Gastrocnemius medialis (tissue), 4 donors: ENCODE measurements around the gene UCK1. TPM values are rescaled to one million over a fixed set of nuclear protein-coding genes. Genes with fewer than 3 reads are reported as not detected.

Experiments used
- ATAC-seq, 2 donors: fragments of 150-250 bp; one replicate each; pipeline ENCODE4 v1.9.1; 2016
- DNase-seq, 2 donors: peaks; one replicate each; pipeline ENCODE4 v3.0.0-alpha.2; 2019
- H3K27ac ChIP-seq, 4 donors: fragments of 200-600 bp; sonication (generic); 1 replicate in 1 of 4; 2 replicates in 3 of 4; pipeline ENCODE4 v1.5.1; 2016 to 2018; ENCODE audit warnings: mild to moderate bottlenecking in 2 of 4, moderate library complexity in 1 of 4
- H3K27me3 ChIP-seq, 3 donors: fragments of 200-600 bp; sonication (generic) in 2 of 3; 1 replicate in 1 of 3; 2 replicates in 2 of 3; pipeline versions ENCODE4 v1.5.1 to v1.6.0; 2016 to 2019; ENCODE audit warnings: mild to moderate bottlenecking in 1 of 3, moderate library complexity in 1 of 3
- H3K36me3 ChIP-seq, 2 donors: fragments of 200-600 bp; sonication (generic) in 1 of 2; one replicate each; pipeline ENCODE4 v1.5.1; 2017 to 2018
- H3K4me1 ChIP-seq, 2 donors: fragments of 200-600 bp; sonication (generic) in 1 of 2; one replicate each; pipeline ENCODE4 v1.5.1; 2016 to 2017; ENCODE audit warnings: mild to moderate bottlenecking in 2 of 2
- H3K4me3 ChIP-seq, 4 donors: fragments of 200-600 bp; sonication (generic) in 3 of 4; 1 replicate in 1 of 4; 2 replicates in 3 of 4; pipeline ENCODE4 v1.5.1; 2016 to 2019; ENCODE audit warnings: mild to moderate bottlenecking in 2 of 4
- H3K9me3 ChIP-seq, 3 donors: fragments of 200-600 bp; sonication (generic) in 2 of 3; 1 replicate in 1 of 3; 2 replicates in 2 of 3; pipeline ENCODE4 v1.5.1; 2016 to 2019
- POLR2A ChIP-seq, 2 donors: fragments of 450-650 bp; IDR thresholded peaks; one replicate each; pipeline ENCODE4 v1.6.1; 2017; ENCODE audit warnings: antibody characterized with exemption in 2 of 2, mild to moderate bottlenecking in 2 of 2, moderate library complexity in 2 of 2
- in situ Hi-C, 4 donors: fragments of 200-750 bp; cut with MboI; loops; one replicate each; pipeline versions ENCODE4 v1.15.0 to v1.8.0; 2017; ENCODE audit warnings: low sequenced_read_pairs in 4 of 4
- intact Hi-C: fragments of 100-400 bp; cut with DNase I; formaldehyde crosslinking; loops from one replicate; pipeline ENCODE4 v1.15.1; 2023; ENCODE audit warnings: low total_unique reads
- total RNA-seq, 4 donors: library from RNA; depleted of rRNA; stranded (reverse); fragments of >200 nt; gene quantifications; one replicate each; pipeline versions ENCODE4 v1.1.0 to v1.2.3, GENCODE V29; 2016
- TF ChIP-seq, protein P1 (sequence below), 5 experiments: fragments of 450-650 bp in 3 of 5; fragments of 200-600 bp in 2 of 5; sonication (generic) in 2 of 5; IDR thresholded peaks in 4 of 5; conservative IDR thresholded peaks in 1 of 5; 1 replicate in 4 of 5; 2 replicates in 1 of 5; pipeline ENCODE4 v1.5.1; 2016 to 2019; ENCODE audit warnings: antibody characterized with exemption in 5 of 5, mild to moderate bottlenecking in 3 of 5, moderate library complexity in 3 of 5

UCK1 gene
- total RNA-seq, 4 donors from 2014 or later, result 39.7 to 86.9 (median 43.9) TPM

- Histone ChIP-seq H3K4me1 (peaks cover 27 to 47% of the 10 kb centered on the region in 2 donors), H3K4me3 (no peak overlapping the region), H3K9me3 (no peaks in the 10 kb centered on the region), H3K36me3 (peaks cover 9 to 67% of the 10 kb centered on the region in 2 donors), H3K27ac (peak overlapping the region; percentile 7 to 90 (median 86)), H3K27me3 (no peaks in the 10 kb centered on the region)
- intact Hi-C loops, result loop anchor here (1.0 kb wide), 1 partner anchor 129 kb away; no protein-coding TSS in a partner anchor
- in situ Hi-C loops, result loop anchor here in 2 of 4 donors (25.0 kb wide), 1 partner anchor 92 kb away; the partner anchor contains the start of gene PRRC2B (in 2 of the 2)
- TF ChIP-seq, protein P1, sequence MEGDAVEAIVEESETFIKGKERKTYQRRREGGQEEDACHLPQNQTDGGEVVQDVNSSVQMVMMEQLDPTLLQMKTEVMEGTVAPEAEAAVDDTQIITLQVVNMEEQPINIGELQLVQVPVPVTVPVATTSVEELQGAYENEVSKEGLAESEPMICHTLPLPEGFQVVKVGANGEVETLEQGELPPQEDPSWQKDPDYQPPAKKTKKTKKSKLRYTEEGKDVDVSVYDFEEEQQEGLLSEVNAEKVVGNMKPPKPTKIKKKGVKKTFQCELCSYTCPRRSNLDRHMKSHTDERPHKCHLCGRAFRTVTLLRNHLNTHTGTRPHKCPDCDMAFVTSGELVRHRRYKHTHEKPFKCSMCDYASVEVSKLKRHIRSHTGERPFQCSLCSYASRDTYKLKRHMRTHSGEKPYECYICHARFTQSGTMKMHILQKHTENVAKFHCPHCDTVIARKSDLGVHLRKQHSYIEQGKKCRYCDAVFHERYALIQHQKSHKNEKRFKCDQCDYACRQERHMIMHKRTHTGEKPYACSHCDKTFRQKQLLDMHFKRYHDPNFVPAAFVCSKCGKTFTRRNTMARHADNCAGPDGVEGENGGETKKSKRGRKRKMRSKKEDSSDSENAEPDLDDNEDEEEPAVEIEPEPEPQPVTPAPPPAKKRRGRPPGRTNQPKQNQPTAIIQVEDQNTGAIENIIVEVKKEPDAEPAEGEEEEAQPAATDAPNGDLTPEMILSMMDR (IDR thresholded peaks at IDR 0.05 in 4 of 5, conservative IDR thresholded peaks at IDR 0.05 in 1 of 5), result no peak
- no peak for TF ChIP-seq POLR2A (IDR thresholded peaks at IDR 0.05)
- DNase-seq (no peak), ATAC-seq (no peak)
Observed at GRCh38 chr9:131478911-131479310, 52.2 kb downstream of the UCK1 start.

- DNase-seq (no peak), ATAC-seq (no peak)
- in situ Hi-C loops, result loop anchor here in 2 of 4 donors (25.0 kb wide), 1 partner anchor 91 kb away; the partner anchor contains the start of gene PRRC2B (in 2 of the 2)
- Histone ChIP-seq H3K36me3 (peaks cover 9 to 69% of the 10 kb centered on the region in 2 donors), H3K4me1 (peaks cover 22 to 43% of the 10 kb centered on the region in 2 donors), H3K4me3 (no peak overlapping the region), H3K27me3 (no peaks in the 10 kb centered on the region), H3K27ac (peak overlapping the region; percentile 7 to 90 (median 80)), H3K9me3 (no peaks in the 10 kb centered on the region)
- no peak for TF ChIP-seq POLR2A (IDR thresholded peaks at IDR 0.05)
- TF ChIP-seq, protein P1 (IDR thresholded peaks at IDR 0.05 in 4 of 5, conservative IDR thresholded peaks at IDR 0.05 in 1 of 5), result peak in 4 of 5 experiments; percentile 40 to 66 (median 48)
- intact Hi-C loops, result loop anchor here (1.0 kb wide), 1 partner anchor 128 kb away; no protein-coding TSS in a partner anchor
Observed at GRCh38 chr9:131478421-131478868, 52.6 kb downstream of the UCK1 start.

DNA sequence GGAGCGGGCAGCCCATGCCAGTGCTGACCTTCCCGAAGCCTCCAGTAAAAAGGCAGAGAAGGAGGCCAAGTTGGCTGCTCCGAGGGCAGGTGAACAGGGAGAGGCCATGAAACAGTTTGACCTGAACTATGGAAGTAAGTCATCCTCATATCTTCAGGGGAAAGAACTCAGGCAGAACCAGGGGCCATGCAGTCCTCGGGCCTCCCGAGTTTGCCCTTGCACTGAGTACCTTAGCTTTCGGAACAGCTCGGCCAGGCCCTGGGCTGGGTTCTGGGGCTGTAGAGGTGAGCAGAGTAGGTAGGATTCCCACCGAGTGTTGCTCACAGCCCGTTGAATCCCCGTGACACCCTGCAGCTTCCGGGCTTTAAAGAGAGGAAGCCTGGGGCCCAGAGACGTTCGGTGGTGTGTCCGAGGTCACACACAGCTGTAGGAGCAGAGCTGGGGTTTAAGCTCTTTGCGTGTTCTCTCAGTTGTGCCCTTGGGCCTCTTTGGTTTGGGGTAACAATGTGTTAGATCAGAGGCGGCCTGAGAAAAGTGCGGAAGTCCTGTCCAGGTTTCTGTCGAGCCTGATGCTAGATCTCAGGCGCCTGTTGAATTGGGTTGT is 53.1 kb downstream of the UCK1 start:
- intact Hi-C loops (loop anchor here (1.0 kb wide), 1 partner anchor 128 kb away; no protein-coding TSS in a partner anchor), in situ Hi-C loops (loop anchor here in 2 of 4 donors (25.0 kb wide), 1 partner anchor 91 kb away; the partner anchor contains the start of gene PRRC2B (in 2 of the 2))
- TF ChIP-seq POLR2A (IDR thresholded peaks at IDR 0.05), result no peak
- TF ChIP-seq, protein P1 (IDR thresholded peaks at IDR 0.05 in 4 of 5, conservative IDR thresholded peaks at IDR 0.05 in 1 of 5), result no peak
- H3K27ac ChIP-seq, result peak overlapping the region; percentile 7 to 90 (median 80)
- DNase-seq (no peak), ATAC-seq (no peak)
- H3K4me3 ChIP-seq, result no peak overlapping the region
- H3K27me3 ChIP-seq, result no peaks in the 10 kb centered on the region
- H3K9me3 ChIP-seq, result no peaks in the 10 kb centered on the region
- H3K4me1 ChIP-seq, result peaks cover 19 to 41% of the 10 kb centered on the region in 2 donors
- peaks cover 9 to 74% of the 10 kb centered on the region in 2 donors for H3K36me3 ChIP-seq

DNA sequence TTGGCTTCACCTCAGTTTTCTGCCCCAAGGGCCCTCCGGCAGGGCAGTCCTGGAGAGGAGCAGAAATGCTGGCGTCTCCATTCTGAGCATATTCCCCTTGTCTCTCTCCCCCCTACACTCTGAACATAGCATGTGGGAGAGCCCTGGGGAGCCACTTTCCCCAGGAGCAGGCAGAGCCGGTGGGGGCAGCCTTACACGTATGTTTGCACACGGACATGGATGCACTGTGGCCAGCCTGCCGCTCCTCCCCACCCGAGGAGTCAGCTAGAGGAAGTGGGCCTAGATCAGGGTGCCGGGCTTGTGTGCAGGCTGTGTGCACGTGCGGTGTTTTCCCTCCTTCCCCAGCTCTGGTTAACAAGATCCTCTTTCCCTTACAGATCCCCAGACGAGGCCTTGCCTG is 53.7 kb downstream of the UCK1 start:
- no peak for ATAC-seq
- intact Hi-C loops (no loop called here), in situ Hi-C loops (loop anchor here in 2 of 4 donors (25.0 kb wide), 1 partner anchor 90 kb away; the partner anchor contains the start of gene PRRC2B (in 2 of the 2))
- TF ChIP-seq, protein P1 (IDR thresholded peaks at IDR 0.05 in 4 of 5, conservative IDR thresholded peaks at IDR 0.05 in 1 of 5), result no peak
- TF ChIP-seq POLR2A (IDR thresholded peaks at IDR 0.05), result no peak
- no peak overlapping the region for H3K4me3 ChIP-seq
- peak overlapping the region; percentile 73 to 90 (median 80) for H3K27ac ChIP-seq
- no peaks in the 10 kb centered on the region for H3K27me3 ChIP-seq
- peaks cover 13 to 35% of the 10 kb centered on the region in 2 donors for H3K4me1 ChIP-seq
- H3K9me3 ChIP-seq, result no peaks in the 10 kb centered on the region
- H3K36me3 ChIP-seq, result peaks cover 9 to 79% of the 10 kb centered on the region in 2 donors
- DNase-seq, result no peak
